ENCODE results near the gene RSRC1. TPM values are rescaled to one million over a fixed set of nuclear protein-coding genes. Genes with fewer than 3 reads are reported as not detected.
A peak's percentile ranks its signal among the peaks of the same experiment; 100 is the strongest.
"Not testable (repeated sequence)": the region's sequence is repeated elsewhere in the genome, so short reads cannot be mapped to it uniquely, and the experiment has no call there.

RSRC1 gene
- total and polyA plus RNA-seq, 8 donors: 7.7 to 19.9 (median 10.2) TPM

DNA sequence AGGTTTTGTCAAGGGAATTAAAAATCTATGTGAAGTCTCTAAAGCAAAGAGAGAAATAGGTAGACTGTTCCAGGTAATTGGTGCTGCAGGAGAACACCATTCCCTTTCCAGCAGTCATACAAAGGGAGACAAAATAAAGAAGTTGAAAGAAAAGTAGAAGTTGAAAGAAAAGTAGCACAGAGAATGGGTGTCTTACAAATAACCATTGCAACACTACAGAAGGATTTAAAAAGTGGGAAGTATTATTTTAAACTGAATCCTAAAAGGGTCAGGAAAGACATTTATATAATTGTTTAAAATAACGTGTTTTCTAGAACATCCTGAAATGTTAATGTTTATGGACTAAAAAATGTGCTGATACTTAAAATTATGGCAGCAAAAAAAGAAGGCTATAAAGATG is 223.8 kb downstream of the RSRC1 start:
- H3K36me3 ChIP-seq: no peaks in the 10 kb centered on the region
- H3K4me1 ChIP-seq: no peaks in the 10 kb centered on the region
- DNase-seq (no peak), ATAC-seq (no peak), FAIRE-seq (peak; percentile 5)
- 86 to 93% methylated on average over 1 of the region's 1 CpG for WGBS, 2 donors
- no peak overlapping the region for H3K4me3 ChIP-seq
- no peak overlapping the region for H3K27ac ChIP-seq
- intact Hi-C loops (cut with DNase I): no loop called here
- TF ChIP-seq, protein P1, sequence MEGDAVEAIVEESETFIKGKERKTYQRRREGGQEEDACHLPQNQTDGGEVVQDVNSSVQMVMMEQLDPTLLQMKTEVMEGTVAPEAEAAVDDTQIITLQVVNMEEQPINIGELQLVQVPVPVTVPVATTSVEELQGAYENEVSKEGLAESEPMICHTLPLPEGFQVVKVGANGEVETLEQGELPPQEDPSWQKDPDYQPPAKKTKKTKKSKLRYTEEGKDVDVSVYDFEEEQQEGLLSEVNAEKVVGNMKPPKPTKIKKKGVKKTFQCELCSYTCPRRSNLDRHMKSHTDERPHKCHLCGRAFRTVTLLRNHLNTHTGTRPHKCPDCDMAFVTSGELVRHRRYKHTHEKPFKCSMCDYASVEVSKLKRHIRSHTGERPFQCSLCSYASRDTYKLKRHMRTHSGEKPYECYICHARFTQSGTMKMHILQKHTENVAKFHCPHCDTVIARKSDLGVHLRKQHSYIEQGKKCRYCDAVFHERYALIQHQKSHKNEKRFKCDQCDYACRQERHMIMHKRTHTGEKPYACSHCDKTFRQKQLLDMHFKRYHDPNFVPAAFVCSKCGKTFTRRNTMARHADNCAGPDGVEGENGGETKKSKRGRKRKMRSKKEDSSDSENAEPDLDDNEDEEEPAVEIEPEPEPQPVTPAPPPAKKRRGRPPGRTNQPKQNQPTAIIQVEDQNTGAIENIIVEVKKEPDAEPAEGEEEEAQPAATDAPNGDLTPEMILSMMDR (IDR thresholded peaks at IDR 0.05): no peak
- H3K9me3 ChIP-seq: no peaks in the 10 kb centered on the region
- no peaks in the 10 kb centered on the region for H3K27me3 ChIP-seq

DNA sequence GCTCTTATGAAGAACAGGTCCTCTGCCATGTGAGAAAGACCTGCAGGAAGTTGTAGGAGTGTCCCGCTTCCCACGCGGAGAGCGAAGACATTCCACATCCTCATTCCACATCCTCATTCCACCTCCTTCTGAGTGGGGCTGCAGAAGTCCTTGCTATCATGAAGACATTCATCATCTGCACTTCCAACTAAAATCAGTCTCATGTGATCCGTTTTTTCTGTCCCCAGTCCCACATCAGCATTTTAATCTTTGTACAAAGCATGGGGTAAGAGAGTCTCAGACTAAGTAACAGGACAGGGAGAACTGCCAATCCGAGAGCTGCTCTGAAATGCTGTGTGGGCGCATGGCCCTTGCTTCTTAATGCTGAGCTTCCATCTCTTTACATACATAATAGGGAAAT is 227.2 kb downstream of the RSRC1 start:
- FAIRE-seq (no peak), DNase-seq (no peak), ATAC-seq (peak in 1 of 4 donors; percentile 42)
- TF ChIP-seq, protein P1 (IDR thresholded peaks at IDR 0.05): no peak
- Histone ChIP-seq H3K27ac (no peak overlapping the region), H3K4me3 (no peak overlapping the region), H3K27me3 (no peaks in the 10 kb centered on the region), H3K4me1 (no peaks in the 10 kb centered on the region), H3K9me3 (no peaks in the 10 kb centered on the region), H3K36me3 (no peaks in the 10 kb centered on the region)
- intact Hi-C loops (cut with DNase I): no loop called here
- 87 to 88% methylated on average over 7 of the region's 7 CpGs for WGBS, 2 donors

DNA sequence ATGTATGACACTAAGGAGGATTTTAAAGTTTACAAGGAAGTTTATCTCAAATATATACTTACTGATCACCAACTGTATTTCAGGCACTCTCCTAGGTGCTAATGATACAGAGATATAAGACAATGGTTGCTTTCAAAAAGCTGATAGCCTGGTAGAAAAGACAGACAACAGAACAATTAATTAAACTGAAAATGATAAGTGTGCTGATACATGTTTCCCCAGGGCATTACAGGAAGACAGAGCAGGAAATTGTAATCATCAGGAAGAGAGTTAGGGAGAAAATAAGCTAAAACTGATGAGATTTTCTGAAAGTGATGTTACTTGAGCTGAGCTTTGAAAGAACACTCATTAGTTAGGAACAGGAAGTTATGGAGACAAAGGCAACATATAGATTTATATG is 229.7 kb downstream of the RSRC1 start:
- H3K4me1 ChIP-seq: no peaks in the 10 kb centered on the region
- no peak overlapping the region for H3K27ac ChIP-seq
- FAIRE-seq: no peak
- H3K36me3 ChIP-seq: no peaks in the 10 kb centered on the region
- intact Hi-C loops (cut with DNase I): no loop called here
- no peaks in the 10 kb centered on the region for H3K27me3 ChIP-seq
- ATAC-seq: no peak
- no peak for DNase-seq
- H3K9me3 ChIP-seq: no peaks in the 10 kb centered on the region
- TF ChIP-seq, protein P1 (IDR thresholded peaks at IDR 0.05): no peak
- no peak overlapping the region for H3K4me3 ChIP-seq

DNA sequence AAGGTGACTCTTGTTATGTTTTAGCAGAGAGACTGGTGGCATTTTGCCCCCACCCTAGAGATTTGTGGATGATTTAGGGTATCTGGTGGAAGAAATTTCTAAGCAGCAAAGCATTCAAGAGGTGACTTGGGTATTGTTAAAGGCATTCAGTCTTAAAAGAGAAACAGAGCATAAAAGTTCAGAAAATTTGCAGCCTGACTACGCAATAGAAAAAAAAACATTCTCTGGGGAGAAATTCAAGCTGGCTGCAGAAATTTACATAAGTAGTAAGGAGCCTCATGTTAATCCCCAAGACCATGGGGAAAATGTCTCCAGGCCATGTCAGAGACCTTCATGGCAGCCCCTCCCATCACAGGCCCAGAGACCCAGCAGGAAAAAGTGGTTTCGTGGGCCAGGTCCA is 231.1 kb downstream of the RSRC1 start:
- H3K9me3 ChIP-seq; ATAC-seq; H3K4me3 ChIP-seq; H3K4me1 ChIP-seq; DNase-seq; H3K27me3 ChIP-seq; H3K36me3 ChIP-seq; FAIRE-seq; H3K27ac ChIP-seq; intact Hi-C loops (cut with DNase I): not testable (repeated sequence)
- 97 to 98% methylated on average over 2 of the region's 2 CpGs for WGBS, 2 donors

DNA sequence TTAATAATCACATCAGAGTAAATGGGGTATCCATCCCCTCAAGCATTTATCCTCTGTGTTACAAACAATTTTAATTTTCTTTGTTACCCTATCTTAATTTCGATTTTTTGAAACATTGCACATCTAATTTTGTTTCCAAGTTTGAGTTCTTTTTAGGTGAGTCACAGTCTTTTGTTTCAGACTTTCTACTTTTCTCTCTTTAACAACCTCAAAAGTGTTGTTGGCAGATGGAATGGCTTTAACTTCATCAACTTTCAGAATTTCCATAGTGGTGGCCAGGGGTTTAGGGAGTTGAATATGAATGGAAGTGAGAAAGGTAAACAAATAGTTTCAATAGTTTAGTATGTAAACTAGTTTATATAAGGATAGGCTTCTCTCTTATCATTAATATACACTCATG is 238.1 kb downstream of the RSRC1 start:
- no peak overlapping the region for H3K4me3 ChIP-seq
- no peak for DNase-seq
- H3K4me1 ChIP-seq: no peaks in the 10 kb centered on the region
- intact Hi-C loops (cut with DNase I): no loop called here
- H3K36me3 ChIP-seq: no peaks in the 10 kb centered on the region
- no peak overlapping the region for H3K27ac ChIP-seq
- H3K9me3 ChIP-seq: no peaks in the 10 kb centered on the region
- TF ChIP-seq, protein P1 (IDR thresholded peaks at IDR 0.05): no peak
- ATAC-seq: no peak
- FAIRE-seq: no peak
- H3K27me3 ChIP-seq: no peaks in the 10 kb centered on the region
- 71 to 87% methylated on average over 1 of the region's 1 CpG for WGBS, 2 donors

DNA sequence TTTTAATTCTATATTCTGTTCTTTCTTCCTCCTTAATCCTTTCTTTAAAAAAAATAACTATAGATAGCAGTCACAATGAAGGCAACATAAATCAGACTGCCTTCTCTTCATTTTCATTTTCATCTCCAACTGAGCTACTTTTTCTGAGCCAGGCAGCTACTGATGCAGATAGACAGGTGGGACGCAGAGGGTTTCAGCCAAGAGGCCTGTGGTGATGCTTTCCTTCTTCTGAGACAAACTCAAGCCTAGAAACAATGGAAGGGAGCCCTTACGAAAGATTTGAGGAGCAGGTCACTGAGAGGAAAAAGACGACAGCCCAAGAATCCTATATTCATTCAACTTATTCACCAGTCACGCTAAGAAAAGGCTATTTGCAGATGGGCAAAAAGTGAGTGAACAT is 241.1 kb downstream of the RSRC1 start:
- no peak for ATAC-seq
- 96% methylated on average over 4 of the region's 4 CpGs for WGBS, 2 donors

More for the DNA sequence above, 241.1 kb downstream of the RSRC1 start:
- H3K27ac ChIP-seq: no peak overlapping the region
- DNase-seq: no peak
- no peak overlapping the region for H3K4me3 ChIP-seq
- TF ChIP-seq, protein P1 (IDR thresholded peaks at IDR 0.05): no peak
- H3K9me3 ChIP-seq: no peaks in the 10 kb centered on the region
- intact Hi-C loops (cut with DNase I): no loop called here
- H3K27me3 ChIP-seq: no peaks in the 10 kb centered on the region
- H3K4me1 ChIP-seq: no peaks in the 10 kb centered on the region
- no peak for FAIRE-seq
- no peaks in the 10 kb centered on the region for H3K36me3 ChIP-seq
